ES-I3 (cell line): Measurements from ENCODE around the gene CLMN.
"Not testable (repeated sequence)": the region's sequence is repeated elsewhere in the genome, so short reads cannot be mapped to it uniquely, and the experiment has no call there.

Source experiments
- H3K36me3 ChIP-seq: 2 replicates; pipeline ENCODE4 v1.6.1; 2013; ENCODE audit warnings: mild to moderate bottlenecking, low read length, control low read depth, moderate library complexity; ENCODE audit not compliant: insufficient read depth
- H3K4me1 ChIP-seq: 2 replicates; pipeline ENCODE4 v1.6.1; 2013; ENCODE audit warnings: mild to moderate bottlenecking, control low read depth, low read length; ENCODE audit not compliant: insufficient read depth
- H3K9ac ChIP-seq: 2 replicates; pipeline ENCODE4 v1.6.1; 2013; ENCODE audit warnings: low read depth, mild to moderate bottlenecking, low read length, moderate library complexity
- H3K9me3 ChIP-seq: 2 replicates; pipeline ENCODE4 v1.6.1; 2013; ENCODE audit warnings: mild to moderate bottlenecking, low read length, moderate library complexity; ENCODE audit not compliant: control insufficient read depth, insufficient read depth

The CLMN gene

DNA sequence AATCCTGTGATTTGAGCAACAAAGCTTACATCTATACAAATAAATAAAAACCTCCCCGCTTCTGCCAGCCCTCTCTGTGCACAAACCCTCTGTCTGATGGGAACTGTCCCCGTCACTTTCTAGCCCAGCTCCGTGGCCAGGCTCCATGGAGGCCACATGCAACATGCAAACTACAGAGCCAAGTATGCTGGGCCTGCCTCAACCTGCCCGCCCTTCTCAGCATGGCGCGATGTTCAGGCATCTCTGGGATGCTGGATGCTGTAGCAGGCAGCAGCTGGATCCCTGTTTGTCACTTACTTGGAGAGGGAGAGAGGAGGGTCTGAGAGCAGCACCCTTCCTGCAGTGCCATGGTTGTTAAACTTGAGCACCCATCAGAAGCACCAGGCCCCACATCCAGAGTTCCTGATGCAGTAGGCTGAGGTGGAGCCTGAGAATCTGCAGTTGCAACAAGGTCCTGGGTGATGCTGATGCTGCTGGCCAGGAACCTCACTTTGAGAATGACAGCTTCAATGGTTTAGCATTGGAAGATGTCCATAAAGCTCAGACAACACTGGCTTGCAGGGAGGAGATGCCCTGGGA is 32.4 kb downstream of the CLMN start:
- H3K9ac ChIP-seq = no peak overlapping the region
- no peaks in the 10 kb centered on the region for H3K9me3 ChIP-seq
- H3K4me1 ChIP-seq = peaks cover 10% of the 10 kb centered on the region; the same call in 1 of the 2 replicates
- H3K36me3 ChIP-seq = no peaks in the 10 kb centered on the region

DNA sequence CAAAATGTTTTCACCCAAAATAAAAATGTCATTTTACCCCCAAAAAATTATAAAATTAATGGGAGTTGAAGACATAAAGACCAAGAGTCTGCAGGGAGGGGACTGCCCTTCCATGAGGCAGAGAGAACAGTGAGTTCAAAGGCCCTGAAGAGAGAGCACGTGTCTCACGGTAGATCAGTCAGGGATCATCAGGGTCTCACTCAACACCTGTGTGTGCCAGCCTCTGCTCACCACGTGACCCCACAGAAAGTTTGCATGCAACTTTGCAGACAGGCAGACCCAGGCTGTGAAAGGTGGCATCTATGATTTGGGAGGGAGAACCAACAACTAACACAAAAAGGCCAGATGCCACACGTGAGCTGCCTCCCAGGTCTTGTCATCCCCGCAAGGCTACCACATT is 33.1 kb downstream of the CLMN start:
- H3K9me3 ChIP-seq = no peaks in the 10 kb centered on the region
- H3K36me3 ChIP-seq = no peaks in the 10 kb centered on the region
- peaks cover 10% of the 10 kb centered on the region; the same call in 1 of the 2 replicates for H3K4me1 ChIP-seq
- no peak overlapping the region for H3K9ac ChIP-seq

DNA sequence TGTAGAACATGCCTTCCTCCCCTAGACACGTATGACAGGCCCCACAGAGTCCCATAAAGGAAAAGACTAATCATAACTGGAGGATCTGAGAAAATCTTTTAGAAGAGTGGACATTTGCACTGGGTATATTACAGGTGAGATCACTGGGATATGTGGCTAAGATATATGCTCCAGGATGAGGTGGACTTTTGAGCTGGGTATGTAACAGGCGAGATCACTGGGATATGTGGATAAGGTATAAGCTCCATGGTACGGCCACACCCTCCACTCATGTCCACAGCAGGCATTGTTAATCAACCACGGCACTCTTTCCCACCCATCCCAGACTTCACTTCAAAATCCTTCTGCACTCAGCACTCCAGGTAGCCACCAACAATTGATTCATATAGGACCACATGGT is 34.1 kb downstream of the CLMN start:
- 0 out of 2 replicates have a peak, but pooled peaks cover under 1% of the 10 kb centered on the region for H3K4me1 ChIP-seq
- no peak overlapping the region for H3K9ac ChIP-seq
- H3K36me3 ChIP-seq = no peaks in the 10 kb centered on the region
- no peaks in the 10 kb centered on the region for H3K9me3 ChIP-seq

DNA sequence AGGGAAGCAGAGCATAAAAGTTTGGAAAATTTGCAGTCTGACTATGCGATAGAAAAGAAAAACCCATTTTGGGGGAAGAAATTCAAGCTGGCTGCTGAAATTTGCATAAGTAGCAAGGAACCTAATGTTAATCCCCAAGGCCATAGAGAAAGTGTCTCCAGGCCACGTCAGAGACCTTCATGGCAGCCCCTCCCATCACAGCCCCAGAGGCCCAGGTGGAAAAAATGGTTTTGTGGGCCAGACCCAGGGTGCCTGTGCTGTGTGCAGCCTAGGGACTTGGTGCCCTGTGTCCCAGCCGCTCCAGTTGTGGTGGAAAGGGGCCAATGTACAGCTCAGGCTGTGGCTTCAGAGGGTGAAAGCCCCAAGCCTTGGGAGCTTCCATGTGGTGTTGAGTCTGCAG is 35.9 kb downstream of the CLMN start:
- H3K9ac ChIP-seq, H3K4me1 ChIP-seq, H3K36me3 ChIP-seq, H3K9me3 ChIP-seq: not testable (repeated sequence)

DNA sequence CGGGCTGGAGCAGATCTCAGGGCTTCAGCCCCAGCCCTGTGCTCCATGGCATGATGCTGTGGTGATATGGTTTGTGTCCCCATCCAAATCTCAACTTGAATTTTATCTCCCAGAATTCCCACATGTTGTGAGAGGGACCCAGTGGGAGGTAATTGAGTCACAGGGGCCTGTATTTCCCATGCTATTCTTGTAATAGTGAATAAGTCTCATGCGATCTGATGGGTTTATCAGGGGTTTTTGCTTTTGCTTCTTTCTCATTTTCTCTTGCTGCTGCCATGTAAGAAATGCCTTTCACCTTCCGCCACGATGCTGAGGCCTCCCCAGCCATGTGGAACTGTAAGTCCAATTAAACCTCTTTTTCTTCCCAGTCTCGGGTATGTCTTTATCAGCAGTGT is 36.7 kb downstream of the CLMN start:
- not testable (repeated sequence) for H3K4me1 ChIP-seq, H3K9ac ChIP-seq, H3K36me3 ChIP-seq, H3K9me3 ChIP-seq

DNA sequence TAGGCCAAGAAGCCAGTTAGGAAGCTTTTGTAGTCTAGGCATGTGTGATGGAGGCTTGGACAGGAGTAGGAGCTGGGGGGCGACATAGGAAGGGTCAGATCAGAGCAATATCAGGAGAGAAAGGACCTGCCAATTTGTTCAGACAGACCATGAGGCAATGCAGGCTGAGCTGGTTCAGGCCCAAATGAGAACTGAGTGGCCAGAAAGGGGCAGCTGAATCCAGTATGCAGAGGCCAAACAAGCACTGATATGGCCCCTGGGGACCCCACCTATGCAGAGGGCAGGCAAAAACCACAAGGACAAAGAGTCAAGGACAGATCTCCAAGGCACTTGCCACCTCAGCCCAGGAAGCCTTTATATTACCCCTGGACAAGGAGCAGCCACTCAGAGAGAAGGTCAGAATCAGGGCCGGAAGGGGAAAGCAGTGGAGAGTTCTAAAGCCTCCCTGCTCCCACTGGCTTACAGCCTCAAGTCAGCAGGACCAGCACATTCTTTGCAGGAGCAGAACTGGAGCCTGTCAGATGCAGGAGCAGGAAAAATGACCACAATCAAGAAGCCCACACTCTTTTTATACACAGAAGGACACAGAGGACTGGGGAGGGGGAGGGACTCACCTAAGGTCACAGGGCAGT is 37.2 kb downstream of the CLMN start:
- Histone ChIP-seq H3K9me3 (no peaks in the 10 kb centered on the region), H3K36me3 (no peaks in the 10 kb centered on the region), H3K9ac (no peak overlapping the region), H3K4me1 (no peaks in the 10 kb centered on the region)

DNA sequence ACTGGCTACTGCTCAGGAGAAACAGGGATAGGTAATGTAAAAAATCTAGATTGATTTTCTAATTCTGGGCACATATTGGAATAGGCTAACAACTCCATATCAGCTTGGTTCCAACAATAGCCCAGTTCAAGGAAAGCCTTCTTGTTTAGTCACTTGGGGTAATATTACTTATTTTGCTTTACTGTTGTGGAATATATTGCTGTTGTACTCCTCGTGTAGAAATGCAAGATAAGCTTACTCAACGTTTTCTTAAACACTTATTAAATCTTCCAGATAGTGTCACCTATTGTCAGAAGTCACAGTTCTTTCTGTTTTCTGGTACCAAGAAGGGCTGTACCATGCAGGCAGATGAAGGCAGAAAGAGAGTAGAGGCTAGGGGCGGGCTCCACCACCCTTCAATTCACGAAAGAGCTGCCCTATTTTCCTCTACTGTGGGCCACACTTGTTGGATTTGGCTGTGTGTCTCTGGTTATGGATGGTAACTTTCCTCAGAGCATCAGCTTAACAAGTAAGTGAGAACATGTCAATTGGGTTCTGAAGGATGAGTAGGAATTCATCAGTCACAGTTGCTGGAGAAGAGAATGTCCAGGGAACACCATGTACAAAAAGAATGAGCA is 38.0 kb downstream of the CLMN start:
- Histone ChIP-seq H3K4me1 (no peaks in the 10 kb centered on the region), H3K9ac (no peak overlapping the region), H3K9me3 (no peaks in the 10 kb centered on the region), H3K36me3 (no peaks in the 10 kb centered on the region)

DNA sequence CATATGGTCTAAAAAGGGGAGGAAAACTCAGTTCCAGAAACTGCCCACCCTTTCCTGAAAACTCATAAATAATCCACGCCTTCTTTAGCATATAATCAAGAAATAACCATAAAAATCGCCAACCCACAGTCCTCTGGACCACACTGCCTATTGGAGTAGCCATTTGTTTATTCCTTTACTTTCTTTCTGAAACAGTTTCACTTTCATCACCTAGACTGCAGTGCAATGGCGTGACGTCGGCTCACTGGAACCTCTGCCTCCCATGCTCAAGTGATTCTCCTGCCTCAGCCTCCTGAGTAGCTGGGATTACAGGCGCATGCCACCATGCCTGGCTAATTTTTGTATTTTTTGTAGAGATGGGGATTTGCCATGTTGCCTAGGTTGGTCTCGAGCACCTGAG is 44.2 kb downstream of the CLMN start:
- no peak overlapping the region for H3K9ac ChIP-seq
- H3K9me3 ChIP-seq = no peaks in the 10 kb centered on the region
- no peaks in the 10 kb centered on the region for H3K36me3 ChIP-seq
- H3K4me1 ChIP-seq = peaks cover 11% of the 10 kb centered on the region

DNA sequence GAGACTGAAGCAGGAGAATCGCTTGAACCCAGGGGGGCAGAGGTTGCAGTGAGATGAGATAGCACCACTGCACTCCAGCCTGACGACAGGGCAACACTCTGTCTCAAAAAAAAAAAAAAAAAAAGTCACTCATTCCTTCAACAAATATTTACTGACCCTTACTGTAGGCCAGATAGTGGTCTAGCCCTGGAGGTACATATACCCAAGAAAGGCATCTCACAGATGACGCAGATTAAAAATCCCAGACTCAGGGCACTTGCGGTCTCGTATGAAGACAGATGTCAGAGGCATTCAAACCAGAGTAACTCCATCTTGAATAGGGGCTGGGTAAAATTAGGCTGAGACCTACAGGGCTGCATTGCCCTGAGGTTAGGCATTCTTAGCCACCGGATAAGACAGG is 44.8 kb downstream of the CLMN start:
- Histone ChIP-seq H3K9ac (no peak overlapping the region), H3K9me3 (no peaks in the 10 kb centered on the region), H3K36me3 (no peaks in the 10 kb centered on the region), H3K4me1 (peaks cover 11% of the 10 kb centered on the region)

DNA sequence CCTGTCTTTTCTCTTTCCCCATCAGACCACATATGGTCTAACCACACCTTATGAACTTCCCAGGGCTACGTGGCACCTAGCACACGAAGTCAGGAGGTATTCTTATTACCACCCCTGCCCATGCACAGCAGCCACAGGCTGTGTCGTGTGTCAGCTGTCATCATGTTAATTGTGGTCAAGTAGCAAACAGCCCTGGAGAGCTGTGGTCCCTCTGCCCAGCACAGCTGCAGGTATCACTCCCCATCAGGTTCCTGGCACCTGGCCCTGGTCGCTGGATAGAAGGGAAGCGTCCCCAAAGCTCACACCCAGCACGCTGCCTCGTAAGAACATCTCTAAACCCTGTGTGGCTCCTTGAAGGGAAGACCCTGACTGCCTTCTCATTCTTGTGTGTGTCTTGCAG is 45.4 kb downstream of the CLMN start:
- H3K9ac ChIP-seq = no peak overlapping the region
- H3K9me3 ChIP-seq = no peaks in the 10 kb centered on the region
- H3K4me1 ChIP-seq = peaks cover 11% of the 10 kb centered on the region
- H3K36me3 ChIP-seq = no peaks in the 10 kb centered on the region

DNA sequence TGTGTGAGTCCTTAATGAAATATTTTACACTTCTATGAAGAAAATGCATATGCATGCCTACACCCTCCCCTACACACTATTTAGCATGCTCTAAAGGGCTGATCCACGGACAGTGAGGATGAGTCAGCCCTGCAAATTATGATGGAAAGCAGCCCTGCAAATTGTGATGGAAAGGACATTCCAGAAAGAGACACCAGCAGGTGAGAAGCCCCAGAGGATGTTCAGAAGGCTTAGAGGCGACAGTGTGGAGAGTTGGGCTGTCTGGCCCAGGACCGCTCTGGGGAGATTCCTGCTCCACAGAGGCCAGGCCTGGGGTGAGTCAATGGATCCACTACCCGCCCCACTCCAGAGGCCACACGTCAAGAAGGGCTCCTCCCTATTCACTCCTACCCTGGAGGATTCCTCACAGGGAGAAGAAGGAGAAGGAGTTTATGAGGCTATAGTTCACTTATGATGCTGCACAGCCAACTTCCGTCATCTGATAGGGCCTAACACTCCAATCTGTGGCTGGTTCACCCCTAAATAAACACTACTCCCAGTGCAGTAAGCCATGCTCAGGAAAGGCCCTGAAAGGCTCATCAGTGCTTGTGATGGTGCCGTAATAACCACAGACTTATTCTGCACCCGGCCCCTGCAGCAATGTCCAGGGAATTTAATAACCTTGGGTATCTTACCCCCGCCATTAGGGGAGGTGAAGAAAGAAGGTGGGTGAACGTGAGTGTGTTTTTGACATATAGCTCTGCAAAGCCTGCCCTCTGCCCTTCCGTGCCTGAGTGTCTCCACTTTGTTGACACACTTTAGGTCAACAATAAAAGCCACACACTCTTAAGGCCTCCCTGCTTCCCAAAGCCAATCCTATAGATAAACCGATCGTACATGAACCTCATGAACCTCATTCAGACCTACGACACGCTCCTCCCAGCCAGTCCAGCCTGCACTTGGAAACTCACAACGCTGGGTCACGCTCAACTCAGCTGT is 46.4 kb downstream of the CLMN start:
- H3K9ac ChIP-seq = no peak overlapping the region
- peaks cover 11% of the 10 kb centered on the region for H3K4me1 ChIP-seq
- H3K36me3 ChIP-seq = no peaks in the 10 kb centered on the region
- H3K9me3 ChIP-seq = no peaks in the 10 kb centered on the region

DNA sequence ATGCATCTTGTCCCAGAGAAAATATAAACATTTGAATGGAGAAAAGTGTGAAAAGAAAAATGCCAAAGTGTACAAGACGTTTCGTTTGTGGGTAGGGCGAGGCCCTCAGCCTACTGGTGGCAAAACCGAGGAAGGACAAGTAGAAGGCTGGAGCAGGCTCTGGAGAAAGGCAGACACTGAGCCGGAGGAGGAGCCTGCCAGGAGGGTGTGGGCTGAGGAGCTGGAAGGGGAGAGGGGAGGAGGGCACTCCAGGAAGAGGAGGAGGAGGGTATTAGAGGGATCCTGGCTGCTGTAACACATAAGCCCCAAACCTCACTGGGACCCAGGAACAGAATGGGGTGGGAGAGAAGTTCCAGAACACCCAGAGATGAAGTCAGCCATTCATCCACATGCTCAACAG is 47.7 kb downstream of the CLMN start:
- H3K9me3 ChIP-seq = no peaks in the 10 kb centered on the region
- H3K4me1 ChIP-seq = peaks cover 11% of the 10 kb centered on the region
- no peaks in the 10 kb centered on the region for H3K36me3 ChIP-seq
- H3K9ac ChIP-seq = no peak overlapping the region

DNA sequence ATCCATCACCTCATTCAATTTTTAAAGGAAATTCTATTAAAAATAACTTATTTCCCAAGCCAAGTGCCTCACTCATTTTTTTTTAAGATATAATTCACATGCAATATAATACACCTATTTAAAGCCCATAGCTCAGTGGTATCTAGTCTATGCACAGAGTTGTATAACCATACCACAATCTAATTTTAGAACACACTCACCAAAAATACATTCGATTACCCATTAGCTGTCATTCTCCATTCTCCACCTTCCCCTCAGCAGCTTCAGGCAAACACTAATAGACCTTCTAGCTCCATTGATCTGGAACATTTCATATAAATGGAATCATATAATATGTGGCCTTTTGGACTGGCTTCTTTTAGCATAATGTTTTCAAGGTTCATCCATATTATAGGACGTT is 49.5 kb downstream of the CLMN start:
- Histone ChIP-seq H3K9me3 (no peaks in the 10 kb centered on the region), H3K36me3 (no peaks in the 10 kb centered on the region), H3K4me1 (peaks cover 20% of the 10 kb centered on the region), H3K9ac (no peak overlapping the region)

DNA sequence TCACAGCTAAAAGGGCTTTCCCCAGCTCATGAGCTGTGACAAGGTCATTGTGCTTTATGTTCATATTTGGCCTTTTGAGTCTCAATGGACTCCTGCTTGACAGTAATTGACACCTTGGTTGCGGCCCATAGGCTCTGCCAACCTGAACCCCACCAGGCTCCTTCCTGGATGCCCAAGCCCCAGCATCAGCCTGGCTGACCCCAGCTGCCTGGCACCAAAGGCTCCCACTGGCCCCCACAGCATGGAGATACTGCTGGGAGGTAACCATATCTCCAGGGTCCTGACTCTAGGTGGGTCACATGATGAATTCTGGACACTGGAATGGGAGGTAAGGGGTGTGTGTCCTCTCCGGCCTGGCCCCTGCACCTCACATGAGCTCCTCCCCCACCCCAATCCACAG is 50.2 kb downstream of the CLMN start:
- no peaks in the 10 kb centered on the region for H3K36me3 ChIP-seq
- peaks cover 20% of the 10 kb centered on the region for H3K4me1 ChIP-seq
- no peaks in the 10 kb centered on the region for H3K9me3 ChIP-seq
- H3K9ac ChIP-seq = no peak overlapping the region
